Neural cell (in vitro differentiated cells): ENCODE results near the gene CASP9. TPM values are rescaled to one million over a fixed set of nuclear protein-coding genes. Genes with fewer than 3 reads are reported as not detected.

Experiments used
- H2AFZ ChIP-seq: fragments of 200-600, 300-800 bp; sonication (generic), shearing (Covaris generic); 2 replicates; pipeline ENCODE4 v1.6.0; 2014; ENCODE audit warnings: low read depth, mild to moderate bottlenecking, antibody characterized with exemption, low read length, moderate library complexity
- H3F3A ChIP-seq: fragments of 200-600 bp; shearing (Covaris generic); 2 replicates; pipeline ENCODE4 v1.6.1; 2016; ENCODE audit warnings: mild to moderate bottlenecking, moderate library complexity, mixed read lengths, antibody characterized with exemption, low read length; ENCODE audit not compliant: insufficient read depth, poor library complexity, severe bottlenecking
- H3K27ac ChIP-seq: fragments of 200-600, 300-800 bp; sonication (generic), shearing (Covaris generic); 2 replicates; pipeline ENCODE4 v1.5.1; 2014; ENCODE audit warnings: mild to moderate bottlenecking, low read length, moderate library complexity
- H3K27me3 ChIP-seq: fragments of 300-800, 200-600 bp; sonication (generic), shearing (Covaris generic); 2 replicates; pipeline ENCODE4 v1.6.0; 2014; ENCODE audit warnings: mild to moderate bottlenecking, low read depth, low read length, moderate library complexity; ENCODE audit not compliant: insufficient read depth
- H3K36me3 ChIP-seq: fragments of 300-800, 200-600 bp; sonication (generic), shearing (Covaris generic); 2 replicates; pipeline ENCODE4 v1.5.1; 2014; ENCODE audit warnings: mild to moderate bottlenecking, antibody characterized with exemption, low read length, moderate library complexity; ENCODE audit not compliant: insufficient read depth
- H3K4me2 ChIP-seq: fragments of 300-800, 200-600 bp; sonication (generic), shearing (Covaris generic); 2 replicates; pipeline ENCODE4 v1.6.0; 2014; ENCODE audit warnings: mild to moderate bottlenecking, low read length
- H3K4me3 ChIP-seq: fragments of 300-800, 200-600 bp; sonication (generic), shearing (Covaris generic); 2 replicates; pipeline ENCODE4 v1.5.1; 2014; ENCODE audit warnings: mild to moderate bottlenecking, low read length, moderate library complexity
- H3K79me2 ChIP-seq: fragments of 200-600 bp; shearing (Covaris generic); replicated peaks from 2 replicates; pipeline ENCODE4 v1.6.0; 2014; ENCODE audit warnings: mild to moderate bottlenecking, low read length, moderate library complexity; ENCODE audit not compliant: insufficient read depth
- H3K9ac ChIP-seq: fragments of 300-800, 200-600 bp; sonication (generic), shearing (Covaris generic); 2 replicates; pipeline ENCODE4 v1.6.1; 2016; ENCODE audit warnings: mild to moderate bottlenecking, low read length, mixed read lengths
- H3K9me2 ChIP-seq: fragments of 200-600 bp; shearing (Covaris generic); 2 replicates; pipeline ENCODE4 v1.6.1; 2016; ENCODE audit warnings: mild to moderate bottlenecking, low read length, mixed read lengths; ENCODE audit not compliant: insufficient read depth
- H3K9me3 ChIP-seq: fragments of 200-600, 300-800 bp; sonication (generic), shearing (Covaris generic); 2 replicates; pipeline ENCODE4 v1.6.1; 2016; ENCODE audit warnings: mild to moderate bottlenecking, mixed run types, low read length, moderate library complexity, mixed read lengths
- H4K20me1 ChIP-seq: fragments of 200-600 bp; shearing (Covaris generic); 2 replicates; pipeline ENCODE4 v1.6.1; 2016; ENCODE audit warnings: mild to moderate bottlenecking, mixed run types; ENCODE audit not compliant: insufficient read depth
- EP300 ChIP-seq: fragments of 450-650 bp; conservative IDR thresholded peaks from 2 replicates; pipeline ENCODE4 v1.6.1; 2014; ENCODE audit warnings: antibody characterized with exemption, mild to moderate bottlenecking, moderate library complexity; ENCODE audit not compliant: poor library complexity, severe bottlenecking
- EZH2 ChIP-seq: fragments of 200-600, 300-800 bp; shearing (Covaris generic), sonication (generic); IDR thresholded peaks from 2 replicates; pipeline ENCODE4 v1.6.1; 2014; ENCODE audit warnings: antibody characterized with exemption, low read length, borderline replicate concordance, mild to moderate bottlenecking; ENCODE audit not compliant: insufficient read depth, poor library complexity, severe bottlenecking
- MXI1 ChIP-seq: fragments of 450-650 bp; conservative IDR thresholded peaks from 2 replicates; pipeline ENCODE4 v1.6.1; 2014; ENCODE audit warnings: antibody characterized with exemption, mild to moderate bottlenecking; ENCODE audit not compliant: poor library complexity, severe bottlenecking
- POLR2AphosphoS5 ChIP-seq: IDR thresholded peaks from 2 replicates; pipeline ENCODE4 v1.6.1; 2012
- RAD21 ChIP-seq: fragments of 450-650 bp; conservative IDR thresholded peaks from 2 replicates; pipeline ENCODE4 v1.6.1; 2014; ENCODE audit warnings: antibody characterized with exemption, mild to moderate bottlenecking, moderate library complexity
- SMC3 ChIP-seq: fragments of 450-650 bp; conservative IDR thresholded peaks from 2 replicates; pipeline ENCODE4 v1.6.1; 2014; ENCODE audit warnings: antibody characterized with exemption, mild to moderate bottlenecking, moderate library complexity; ENCODE audit not compliant: poor library complexity
- TAF1 ChIP-seq: IDR thresholded peaks from 2 replicates; pipeline ENCODE4 v1.6.1; 2012; ENCODE audit warnings: low read depth
- polyA plus RNA-seq: library from polyadenylated mRNA; depleted of rRNA; stranded (reverse); fragments of >200 nt; gene quantifications from 2 replicates; pipeline ENCODE4 v1.2.3, GENCODE V29; 2014
- TF ChIP-seq, protein P1 (sequence below): fragments of 450-650 bp; IDR thresholded peaks from 2 replicates; pipeline ENCODE4 v1.5.1; 2014; ENCODE audit warnings: antibody characterized with exemption, mild to moderate bottlenecking, moderate library complexity; ENCODE audit not compliant: poor library complexity, severe bottlenecking
- TF ChIP-seq, protein P2 (sequence below): IDR thresholded peaks from 2 replicates; pipeline ENCODE4 v1.6.1; 2012; ENCODE audit warnings: borderline replicate concordance

CASP9 gene
- polyA plus RNA-seq, 1 donor from 2014 or later, result 13.7 TPM

DNA sequence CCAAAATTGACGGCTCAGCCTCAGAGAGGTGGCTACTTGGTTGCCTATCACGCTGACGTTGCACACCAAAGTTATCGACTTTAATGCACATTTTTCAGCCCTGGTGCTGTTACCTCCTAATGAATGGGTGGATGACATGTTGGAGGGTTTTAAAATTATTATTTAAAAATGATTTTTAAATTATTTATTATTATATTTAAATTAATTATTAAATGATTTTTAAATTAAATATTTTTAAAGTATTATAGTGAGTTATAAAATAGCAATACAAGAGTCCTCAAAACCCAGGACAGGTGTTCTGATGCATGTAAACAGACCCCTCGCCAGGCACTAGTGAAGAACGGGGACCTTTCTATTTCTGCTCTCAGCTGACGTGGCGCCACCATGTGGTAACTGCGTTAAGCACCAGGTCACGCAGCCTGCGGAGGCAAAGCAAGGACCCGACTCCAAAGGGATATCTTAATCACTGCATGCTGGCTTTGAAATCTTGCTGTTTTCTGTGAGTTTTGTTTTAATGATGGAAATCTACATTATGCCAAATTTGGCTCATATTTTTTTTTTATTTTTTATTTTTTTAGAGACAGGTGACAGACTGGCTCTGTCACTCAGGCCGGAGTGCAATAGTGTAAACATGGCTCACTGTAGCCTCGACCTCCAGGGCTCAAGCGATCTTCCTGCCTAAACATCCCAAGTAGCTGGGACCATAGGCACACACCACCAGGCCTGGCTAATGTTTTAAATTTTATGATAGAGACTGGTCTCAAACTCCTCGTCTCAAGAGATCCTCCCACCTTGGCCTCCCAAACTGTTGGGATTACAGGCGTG lies 22.6 kb downstream of the CASP9 start:
- H3F3A ChIP-seq, result no peaks in the 10 kb centered on the region
- H3K4me2 ChIP-seq, result no peak overlapping the region
- no peaks in the 10 kb centered on the region for H3K36me3 ChIP-seq
- no peak overlapping the region for H3K4me3 ChIP-seq
- H3K27me3 ChIP-seq, result no peaks in the 10 kb centered on the region
- no peaks in the 10 kb centered on the region for H3K9me2 ChIP-seq
- H3K9me3 ChIP-seq, result no peaks in the 10 kb centered on the region
- H3K9ac ChIP-seq, result no peak overlapping the region
- H3K27ac ChIP-seq, result no peak overlapping the region
- H3K79me2 ChIP-seq, result no peaks in the 10 kb centered on the region
- TF ChIP-seq, protein P1, sequence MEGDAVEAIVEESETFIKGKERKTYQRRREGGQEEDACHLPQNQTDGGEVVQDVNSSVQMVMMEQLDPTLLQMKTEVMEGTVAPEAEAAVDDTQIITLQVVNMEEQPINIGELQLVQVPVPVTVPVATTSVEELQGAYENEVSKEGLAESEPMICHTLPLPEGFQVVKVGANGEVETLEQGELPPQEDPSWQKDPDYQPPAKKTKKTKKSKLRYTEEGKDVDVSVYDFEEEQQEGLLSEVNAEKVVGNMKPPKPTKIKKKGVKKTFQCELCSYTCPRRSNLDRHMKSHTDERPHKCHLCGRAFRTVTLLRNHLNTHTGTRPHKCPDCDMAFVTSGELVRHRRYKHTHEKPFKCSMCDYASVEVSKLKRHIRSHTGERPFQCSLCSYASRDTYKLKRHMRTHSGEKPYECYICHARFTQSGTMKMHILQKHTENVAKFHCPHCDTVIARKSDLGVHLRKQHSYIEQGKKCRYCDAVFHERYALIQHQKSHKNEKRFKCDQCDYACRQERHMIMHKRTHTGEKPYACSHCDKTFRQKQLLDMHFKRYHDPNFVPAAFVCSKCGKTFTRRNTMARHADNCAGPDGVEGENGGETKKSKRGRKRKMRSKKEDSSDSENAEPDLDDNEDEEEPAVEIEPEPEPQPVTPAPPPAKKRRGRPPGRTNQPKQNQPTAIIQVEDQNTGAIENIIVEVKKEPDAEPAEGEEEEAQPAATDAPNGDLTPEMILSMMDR, result peak; percentile 28
- no peak for TF ChIP-seq SMC3
- H2AFZ ChIP-seq, result no peak overlapping the region
- no peaks in the 10 kb centered on the region for H4K20me1 ChIP-seq

DNA sequence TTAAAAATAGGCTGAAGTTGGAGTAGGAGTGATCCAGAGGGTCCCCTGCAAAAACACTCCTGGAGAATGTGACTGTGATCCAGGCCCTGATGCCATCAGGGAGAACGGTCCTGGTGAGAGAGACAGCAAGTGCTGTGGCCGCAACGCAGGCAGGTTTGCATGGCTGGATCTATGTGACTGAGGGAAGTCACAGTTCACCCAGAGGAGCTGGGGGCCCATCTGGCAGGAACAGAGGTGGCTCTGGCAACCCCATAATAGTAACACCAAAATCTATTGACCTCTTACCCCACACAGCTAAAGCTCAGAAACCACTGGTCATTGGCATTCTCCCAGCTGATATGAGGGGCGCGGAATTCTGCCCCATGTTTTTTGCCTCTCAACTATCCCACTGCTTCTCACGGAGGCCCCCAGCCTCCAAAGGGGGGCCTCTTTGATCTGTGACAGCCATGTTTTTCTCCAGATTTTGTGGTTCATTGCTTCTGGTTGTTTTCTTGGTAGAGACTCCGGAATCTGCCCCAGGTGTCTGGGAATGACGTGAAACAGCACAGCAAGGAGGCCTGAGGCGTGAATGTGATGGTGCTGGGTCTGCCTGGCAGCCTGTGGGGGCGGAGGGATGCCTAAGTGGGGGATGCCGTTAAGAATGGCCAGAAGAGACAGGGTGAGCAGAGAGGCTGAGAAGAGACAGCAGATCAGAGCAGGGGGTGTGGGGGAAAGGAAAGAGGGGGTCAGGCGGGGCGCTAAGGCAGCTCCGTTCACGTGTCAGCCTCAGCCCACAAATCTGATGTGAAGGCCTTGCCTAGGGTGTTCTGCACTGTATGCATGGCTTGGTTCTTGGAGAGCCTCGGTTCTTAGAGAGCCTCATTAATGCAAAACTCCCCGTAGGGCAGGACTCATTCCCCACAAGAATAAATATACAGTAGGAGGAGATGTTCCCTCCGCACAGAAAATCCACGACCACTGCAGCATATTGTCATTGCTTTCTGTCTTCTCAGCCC lies 23.5 kb downstream of the CASP9 start:
- H3K36me3 ChIP-seq, result no peaks in the 10 kb centered on the region
- no peak overlapping the region for H3K27ac ChIP-seq

More for the DNA sequence above, 23.5 kb downstream of the CASP9 start:
- Histone ChIP-seq H4K20me1 (no peaks in the 10 kb centered on the region), H3K4me3 (no peak overlapping the region), H3K9me3 (no peaks in the 10 kb centered on the region), H3K9ac (no peak overlapping the region), H3K9me2 (no peaks in the 10 kb centered on the region), H3K79me2 (no peaks in the 10 kb centered on the region), H2AFZ (no peak overlapping the region), H3K27me3 (no peaks in the 10 kb centered on the region), H3F3A (no peaks in the 10 kb centered on the region), H3K4me2 (no peak overlapping the region)
- TF ChIP-seq, protein P2, sequence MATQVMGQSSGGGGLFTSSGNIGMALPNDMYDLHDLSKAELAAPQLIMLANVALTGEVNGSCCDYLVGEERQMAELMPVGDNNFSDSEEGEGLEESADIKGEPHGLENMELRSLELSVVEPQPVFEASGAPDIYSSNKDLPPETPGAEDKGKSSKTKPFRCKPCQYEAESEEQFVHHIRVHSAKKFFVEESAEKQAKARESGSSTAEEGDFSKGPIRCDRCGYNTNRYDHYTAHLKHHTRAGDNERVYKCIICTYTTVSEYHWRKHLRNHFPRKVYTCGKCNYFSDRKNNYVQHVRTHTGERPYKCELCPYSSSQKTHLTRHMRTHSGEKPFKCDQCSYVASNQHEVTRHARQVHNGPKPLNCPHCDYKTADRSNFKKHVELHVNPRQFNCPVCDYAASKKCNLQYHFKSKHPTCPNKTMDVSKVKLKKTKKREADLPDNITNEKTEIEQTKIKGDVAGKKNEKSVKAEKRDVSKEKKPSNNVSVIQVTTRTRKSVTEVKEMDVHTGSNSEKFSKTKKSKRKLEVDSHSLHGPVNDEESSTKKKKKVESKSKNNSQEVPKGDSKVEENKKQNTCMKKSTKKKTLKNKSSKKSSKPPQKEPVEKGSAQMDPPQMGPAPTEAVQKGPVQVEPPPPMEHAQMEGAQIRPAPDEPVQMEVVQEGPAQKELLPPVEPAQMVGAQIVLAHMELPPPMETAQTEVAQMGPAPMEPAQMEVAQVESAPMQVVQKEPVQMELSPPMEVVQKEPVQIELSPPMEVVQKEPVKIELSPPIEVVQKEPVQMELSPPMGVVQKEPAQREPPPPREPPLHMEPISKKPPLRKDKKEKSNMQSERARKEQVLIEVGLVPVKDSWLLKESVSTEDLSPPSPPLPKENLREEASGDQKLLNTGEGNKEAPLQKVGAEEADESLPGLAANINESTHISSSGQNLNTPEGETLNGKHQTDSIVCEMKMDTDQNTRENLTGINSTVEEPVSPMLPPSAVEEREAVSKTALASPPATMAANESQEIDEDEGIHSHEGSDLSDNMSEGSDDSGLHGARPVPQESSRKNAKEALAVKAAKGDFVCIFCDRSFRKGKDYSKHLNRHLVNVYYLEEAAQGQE, result no peak
- TF ChIP-seq, protein P1, result no peak
- TF ChIP-seq EP300, result no peak
- TF ChIP-seq POLR2AphosphoS5, result no peak
- no peak for TF ChIP-seq RAD21
- no peak for TF ChIP-seq EZH2
- TF ChIP-seq TAF1, result no peak
- no peak for TF ChIP-seq MXI1
- TF ChIP-seq SMC3, result no peak
